HG03442 (cell line): ENCODE measurements around the gene PRXL2B.

ENCODE experiments used
- ATAC-seq: cut with Tn5 transposase; IDR thresholded peaks from one replicate; pipeline ENCODE4 v1.9.1; 2021; ENCODE audit warnings: mild to moderate bottlenecking, moderate library complexity; ENCODE audit not compliant: unreplicated experiment

PRXL2B gene

GRCh38 chr1:2632561-2633361 is 46.2 kb downstream of the PRXL2B start, which contains the start of gene MMEL1:
Gene MMEL1, minus strand, starts transcription at chr1:2633016. Its CDS starts 3,532 bp downstream, at chr1:2629484.
- no peak for ATAC-seq

GRCh38 chr1:2633366-2633935 is 46.9 kb downstream of the PRXL2B start:
- ATAC-seq = no peak

DNA sequence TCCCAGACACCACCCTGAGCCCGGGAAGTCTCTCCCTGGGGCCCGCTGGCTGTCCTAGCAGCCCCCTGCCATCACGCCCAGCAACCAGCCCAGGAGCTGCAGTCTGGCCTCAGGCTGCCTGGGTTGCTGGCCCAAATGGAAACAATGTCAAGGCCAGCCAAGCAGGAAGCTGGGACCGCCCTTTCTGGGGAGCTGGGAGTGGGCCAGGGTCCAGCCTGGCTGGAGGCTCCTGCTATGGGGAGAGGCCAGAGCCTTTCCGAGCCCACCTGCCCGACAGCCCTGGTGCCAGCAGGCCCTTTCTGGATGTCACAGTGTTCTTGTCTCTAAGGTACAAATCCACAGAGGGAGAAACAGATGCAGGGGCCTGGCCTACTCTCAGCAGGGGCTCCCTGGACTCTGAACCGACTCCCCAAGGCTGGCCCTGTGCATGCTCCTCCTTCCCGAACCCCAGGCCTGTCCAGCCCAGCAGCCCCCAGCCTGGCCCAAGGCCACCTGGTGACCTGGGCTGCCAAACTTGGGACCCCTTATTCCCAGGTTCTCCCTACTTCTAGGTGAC is 47.4 kb downstream of the PRXL2B start:
- no peak for ATAC-seq

DNA sequence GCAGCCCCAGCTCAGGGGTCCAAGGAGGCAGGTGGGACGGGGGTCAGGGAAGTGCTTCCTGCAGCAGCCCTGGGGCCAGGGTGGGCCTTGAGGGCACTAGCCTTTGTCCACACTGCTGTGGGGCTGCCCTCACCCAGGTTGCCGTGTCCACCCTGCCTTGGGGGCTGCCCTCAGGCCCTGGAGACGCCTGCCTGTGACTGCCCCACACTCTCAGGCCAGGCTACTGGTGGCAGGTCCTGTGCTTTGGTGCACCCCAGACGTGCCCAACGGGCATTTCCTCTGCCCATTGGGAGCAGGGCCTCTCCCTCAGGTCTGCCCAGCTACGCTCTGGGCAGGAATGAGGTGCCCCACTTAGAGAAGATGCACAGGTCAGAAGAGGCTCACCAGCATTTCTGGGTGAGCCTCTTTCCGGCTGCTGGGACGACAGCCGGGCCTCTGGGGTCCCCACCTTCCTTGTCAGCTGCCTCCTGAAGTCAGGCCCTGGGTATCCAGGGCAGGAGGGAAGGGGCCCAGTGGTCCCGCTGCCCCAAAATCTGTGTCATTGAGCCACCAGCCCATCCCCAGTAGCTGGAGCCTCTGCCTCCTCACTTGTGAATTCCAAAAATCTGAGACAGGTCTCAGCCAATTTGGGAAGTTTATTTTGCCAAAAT is 48.9 kb downstream of the PRXL2B start:
- ATAC-seq = no peak

DNA sequence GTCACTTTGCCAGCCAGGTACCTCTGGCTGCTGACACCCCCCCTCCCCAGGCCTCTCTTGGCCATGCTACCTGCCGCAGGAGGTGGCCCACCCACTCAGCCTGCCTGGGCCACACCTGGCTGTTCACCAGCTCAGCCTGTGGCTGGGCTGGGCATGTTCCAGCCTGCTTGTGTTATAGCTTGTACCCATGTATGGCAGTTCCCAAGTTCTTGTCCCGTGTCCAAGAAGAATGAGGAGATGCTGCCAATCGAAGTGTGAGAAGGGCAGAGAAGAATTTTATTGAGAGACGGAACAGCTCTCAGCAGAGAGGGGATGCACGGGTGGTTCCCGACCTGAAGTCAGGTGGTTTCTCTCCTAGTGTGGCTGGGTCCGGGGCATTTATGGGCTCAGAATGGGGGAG is 50.2 kb downstream of the PRXL2B start:
- ATAC-seq = no peak

DNA sequence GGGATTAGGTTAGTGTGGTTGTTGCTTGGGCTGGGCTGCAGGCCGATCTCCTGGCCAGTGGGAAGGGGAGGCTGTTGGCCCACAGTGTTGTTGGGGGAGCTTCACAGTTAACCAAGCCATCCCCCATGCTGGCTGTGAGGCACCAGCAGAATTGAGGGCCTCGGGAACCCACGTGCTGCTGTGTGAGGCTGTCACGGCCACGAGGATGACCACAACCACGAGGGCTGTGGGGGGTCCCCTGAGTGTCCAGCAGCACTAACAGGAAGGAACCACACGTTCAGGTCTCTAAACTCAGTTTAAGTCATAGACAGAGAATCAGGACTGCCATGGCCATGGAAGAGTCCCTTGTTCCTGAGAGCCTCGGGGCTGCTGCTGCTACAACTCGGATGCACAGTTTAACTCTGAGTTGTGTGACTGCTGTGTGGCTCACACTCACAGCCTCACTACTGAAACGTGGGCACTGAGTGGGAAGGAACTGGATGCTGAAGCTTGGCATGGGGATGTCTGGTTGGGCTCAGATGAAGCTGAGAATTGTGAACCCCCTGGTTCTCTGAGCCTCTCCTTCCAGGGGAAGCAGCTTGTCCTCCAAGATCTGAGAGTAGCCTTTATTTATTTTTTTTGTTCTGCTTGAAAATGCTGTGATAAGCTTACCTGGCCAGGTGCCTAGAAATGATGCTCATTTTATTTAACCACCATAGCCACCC is 51.0 kb downstream of the PRXL2B start:
- no peak for ATAC-seq

DNA sequence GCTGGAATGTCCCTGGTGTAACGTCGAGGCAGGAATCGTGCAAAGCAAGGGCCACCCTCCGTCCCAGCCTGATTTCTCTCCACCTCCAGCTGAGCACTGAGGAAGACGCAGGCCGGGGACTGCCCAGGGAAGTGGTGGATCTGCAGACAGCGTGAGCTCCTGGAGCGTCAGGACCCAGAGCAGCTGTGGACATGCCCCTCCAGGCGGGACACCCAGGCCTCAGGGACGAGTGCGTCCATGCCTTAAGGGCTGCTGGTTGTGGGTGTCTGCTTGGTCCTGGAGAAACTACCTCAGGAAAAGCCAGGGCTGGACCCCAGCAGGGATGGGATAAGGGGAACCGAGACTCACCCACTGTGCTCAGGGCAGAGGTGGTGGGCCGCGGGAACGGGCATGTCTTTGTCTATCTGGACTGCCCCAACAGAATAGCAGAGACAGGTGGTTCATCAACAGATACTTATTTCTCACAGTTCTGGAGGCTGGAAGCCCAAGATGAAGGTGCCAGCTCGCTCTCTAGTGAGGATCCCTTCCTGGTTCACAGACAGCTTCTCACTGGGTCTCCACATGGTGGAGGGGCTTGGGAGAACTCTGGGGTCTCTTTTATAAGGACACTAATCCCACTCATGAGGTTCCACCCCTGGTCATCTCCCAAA is 52.0 kb downstream of the PRXL2B start:
- no peak for ATAC-seq

DNA sequence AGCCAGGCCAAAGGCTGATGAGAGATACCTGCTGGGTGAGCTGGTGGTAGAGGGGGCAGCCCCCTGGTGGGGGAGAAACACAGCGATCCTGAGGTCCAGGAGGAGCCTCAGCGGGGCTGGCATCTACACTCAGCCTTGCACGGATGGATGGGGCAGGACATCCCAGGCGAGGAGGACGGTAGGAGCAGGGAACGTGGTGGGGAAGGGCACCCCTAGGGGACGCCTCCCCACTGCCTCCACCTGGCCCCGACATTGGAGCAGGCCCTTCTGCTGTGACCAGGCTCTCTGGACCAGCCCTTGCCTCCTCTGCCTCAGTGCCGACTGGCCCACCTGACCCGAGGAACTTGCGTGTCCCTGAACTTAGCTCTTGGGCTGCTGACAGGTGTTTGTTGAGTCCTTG is 52.6 kb downstream of the PRXL2B start:
- ATAC-seq = no peak

- no peak for ATAC-seq
These were observed 53.3 kb downstream of the PRXL2B start for GRCh38 chr1:2639607-2640521.

DNA sequence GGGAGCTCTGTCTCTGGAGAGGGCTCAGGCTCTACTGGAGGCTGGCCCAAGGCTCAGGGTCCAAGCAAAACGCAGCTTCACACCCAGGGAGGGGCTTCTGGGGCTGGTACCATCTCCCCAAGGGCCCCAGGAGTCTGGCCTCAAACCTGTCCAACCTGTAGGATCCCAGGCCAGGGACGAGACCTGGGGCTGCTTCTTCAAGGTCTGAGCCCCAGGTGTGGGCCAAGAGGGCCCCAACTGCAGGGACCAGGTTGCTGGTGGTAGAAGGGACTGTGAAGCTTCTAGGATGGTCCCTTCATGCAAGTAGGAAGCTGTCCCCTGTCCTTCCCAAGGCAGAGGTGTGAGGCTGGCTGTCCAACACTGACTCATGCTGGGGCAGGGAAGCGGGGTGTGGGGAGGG is 54.0 kb downstream of the PRXL2B start:
- ATAC-seq = no peak
